Cortex of kidney (tissue), 1 donor: ENCODE results near the gene UBAC1.
"Not testable (repeated sequence)": the region's sequence is repeated elsewhere in the genome, so short reads cannot be mapped to it uniquely, and the experiment has no call there.

ENCODE experiments used
- DNase-seq: peaks from one replicate; lab custom pipeline; 2025; lab: John Stamatoyannopoulos, UW

The UBAC1 gene

DNA sequence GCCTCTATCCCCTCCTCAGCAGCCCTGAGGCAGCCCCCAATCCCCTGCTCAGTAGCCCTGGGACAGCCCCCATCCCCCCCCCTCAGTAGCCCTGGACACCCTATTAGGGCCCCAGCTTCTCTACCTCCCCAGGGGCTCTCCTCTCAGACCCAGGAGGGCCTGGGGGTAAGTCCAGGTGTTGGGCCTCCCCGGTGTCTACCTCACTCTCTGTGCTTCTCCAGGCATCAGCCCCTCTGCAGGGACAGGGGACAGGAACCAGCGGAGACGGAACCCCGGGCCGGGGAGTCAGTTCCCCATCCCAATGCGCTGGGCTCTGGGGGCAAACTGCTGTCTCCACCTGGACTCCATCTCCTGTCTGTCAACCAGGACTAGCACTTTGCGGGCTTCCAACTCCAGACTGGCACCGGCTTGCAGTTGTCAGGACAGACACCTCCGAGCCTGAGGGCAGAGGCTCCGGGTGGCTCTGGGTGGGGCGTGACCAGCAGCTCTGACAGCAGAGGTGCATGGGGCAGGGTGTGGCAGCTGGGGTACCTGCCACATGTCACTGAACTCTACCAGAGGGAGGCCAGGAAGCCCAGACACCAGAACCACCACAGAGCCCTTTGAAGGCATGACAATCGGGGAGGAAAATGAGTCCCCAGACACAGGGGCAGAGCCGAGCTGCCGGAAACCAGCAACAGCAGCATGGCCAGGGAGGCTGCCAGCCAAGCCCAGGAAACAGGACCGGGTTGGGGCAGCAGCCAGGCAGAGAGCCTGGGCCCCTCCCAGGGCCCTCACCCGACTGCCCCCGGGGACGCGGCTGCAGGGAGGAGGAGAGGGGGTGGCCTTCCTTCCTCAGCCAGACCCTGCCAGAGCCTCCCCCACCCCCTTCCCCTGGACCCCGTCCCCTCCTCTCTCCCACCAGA lies 17.7 kb upstream of the UBAC1 start:
- no peak for DNase-seq

DNA sequence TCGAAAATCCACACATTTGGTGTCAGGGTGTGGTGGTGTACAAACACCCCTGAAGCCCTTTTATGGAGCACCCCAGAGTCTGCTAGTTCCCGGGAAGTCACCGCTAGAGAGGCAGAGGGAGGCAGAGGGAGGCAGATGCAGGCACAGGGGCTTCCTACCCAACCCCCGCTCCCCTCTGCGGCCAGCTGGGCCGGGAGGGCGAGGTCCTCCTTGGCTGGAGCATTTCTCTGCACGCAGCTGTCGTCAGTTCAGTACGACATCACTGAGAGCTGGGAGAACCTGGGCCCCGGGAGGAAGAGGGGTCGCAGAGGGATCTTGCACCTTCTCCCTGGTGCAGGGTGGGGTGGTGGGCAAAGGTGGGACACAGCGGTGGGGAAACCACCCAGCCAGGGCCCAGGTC lies 15.8 kb upstream of the UBAC1 start:
- DNase-seq: no peak

DNA sequence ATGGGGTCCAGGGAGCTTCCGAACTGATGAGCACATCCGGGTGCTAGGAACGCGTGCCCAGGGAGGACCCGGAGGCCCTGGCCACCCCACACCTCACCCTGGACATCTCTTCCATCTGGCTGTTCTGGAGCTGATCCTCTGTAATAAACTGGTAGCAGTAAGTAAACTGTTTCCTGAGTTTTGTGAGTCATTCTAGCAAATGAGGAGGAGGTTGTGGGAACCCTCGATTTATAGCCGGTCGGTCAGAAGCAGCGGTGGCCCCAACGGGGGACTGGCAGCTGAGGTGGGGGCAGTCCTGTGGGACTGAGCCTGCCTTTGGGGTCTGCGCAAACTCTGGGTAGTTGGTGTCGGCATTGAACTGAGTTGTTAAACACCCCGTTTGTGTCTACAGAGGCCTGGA lies 15.4 kb upstream of the UBAC1 start:
- DNase-seq: no peak

DNA sequence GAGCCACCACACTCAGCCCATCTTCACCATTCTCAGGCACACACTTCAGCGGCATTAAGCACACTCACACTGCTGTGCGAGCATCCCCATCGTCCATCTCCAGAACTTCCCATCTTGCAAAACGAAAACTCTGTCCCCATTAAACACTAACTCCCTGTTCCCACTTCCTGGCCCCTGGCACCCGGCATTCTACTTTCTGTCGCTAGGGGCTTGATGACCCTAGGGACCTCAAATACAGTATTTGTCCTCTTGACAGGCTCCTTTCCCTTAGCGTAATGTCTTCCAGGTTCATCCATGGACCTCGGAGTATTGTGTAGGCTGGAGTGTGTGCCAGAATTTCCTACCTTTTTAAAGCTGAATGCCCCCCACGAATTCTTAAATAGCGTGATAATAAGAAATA lies 14.7 kb upstream of the UBAC1 start:
- no peak for DNase-seq

DNA sequence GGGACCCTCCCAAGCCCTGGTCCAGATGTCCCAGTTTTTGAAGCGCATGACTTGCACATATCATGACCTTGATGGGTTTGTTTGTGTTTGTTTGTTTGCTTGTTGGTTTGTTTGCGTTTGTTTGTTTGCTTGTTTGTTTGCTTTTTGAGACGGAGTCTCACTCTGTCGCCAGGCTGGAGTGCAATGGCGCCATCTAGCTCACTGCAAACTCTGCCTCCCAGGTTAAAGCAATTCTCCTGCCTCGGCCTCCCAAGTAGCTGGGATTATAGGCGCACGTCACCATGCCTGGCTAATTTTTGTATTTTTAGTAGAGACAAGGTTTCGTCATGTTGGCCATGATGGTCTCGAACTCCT lies 13.0 kb upstream of the UBAC1 start:
- no peak for DNase-seq

DNA sequence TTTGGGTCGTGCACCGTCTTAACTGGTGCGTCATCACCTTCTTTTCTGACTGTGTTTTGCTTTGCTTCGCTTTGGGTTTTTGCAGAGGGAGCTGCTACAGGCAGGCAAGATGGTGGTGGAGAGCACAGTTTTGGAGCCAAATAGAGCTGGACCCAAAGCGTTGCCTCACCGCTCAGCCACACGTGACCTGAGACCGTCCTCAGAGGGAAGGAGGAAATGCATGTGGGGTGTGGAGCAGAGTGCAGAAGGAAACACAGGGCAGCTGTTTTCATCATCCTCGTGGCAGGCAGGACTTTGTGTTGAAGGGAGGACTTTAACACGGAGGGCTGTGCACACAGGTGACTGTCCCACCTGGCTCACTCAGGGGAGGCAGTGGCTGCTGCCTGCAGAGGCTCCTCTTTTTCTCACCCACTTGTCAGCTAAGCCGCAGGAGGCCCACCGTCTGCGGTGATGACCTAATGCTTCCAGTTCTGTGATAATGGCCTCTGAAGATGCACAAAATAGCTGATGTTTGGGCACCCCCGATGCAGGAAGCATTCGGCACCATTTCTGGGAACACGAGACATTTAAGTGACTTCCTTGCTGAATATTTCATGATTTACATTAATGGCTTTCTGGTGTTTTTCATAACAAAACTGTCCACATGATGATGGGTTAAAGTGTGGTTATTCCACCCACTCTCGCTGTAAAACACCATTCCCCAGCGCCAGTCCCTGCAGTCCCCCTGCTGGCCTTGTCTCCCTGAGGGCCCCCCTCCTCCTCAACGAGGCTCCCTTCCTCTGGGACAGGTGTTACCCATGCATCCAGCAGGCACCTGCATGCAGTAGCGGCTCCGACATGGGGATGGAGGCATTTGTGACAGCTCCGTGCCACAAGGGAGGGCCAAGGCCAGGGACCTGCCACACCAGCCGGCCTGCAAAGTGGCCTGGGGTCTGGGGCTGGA lies 12.4 kb upstream of the UBAC1 start:
- no peak for DNase-seq

DNA sequence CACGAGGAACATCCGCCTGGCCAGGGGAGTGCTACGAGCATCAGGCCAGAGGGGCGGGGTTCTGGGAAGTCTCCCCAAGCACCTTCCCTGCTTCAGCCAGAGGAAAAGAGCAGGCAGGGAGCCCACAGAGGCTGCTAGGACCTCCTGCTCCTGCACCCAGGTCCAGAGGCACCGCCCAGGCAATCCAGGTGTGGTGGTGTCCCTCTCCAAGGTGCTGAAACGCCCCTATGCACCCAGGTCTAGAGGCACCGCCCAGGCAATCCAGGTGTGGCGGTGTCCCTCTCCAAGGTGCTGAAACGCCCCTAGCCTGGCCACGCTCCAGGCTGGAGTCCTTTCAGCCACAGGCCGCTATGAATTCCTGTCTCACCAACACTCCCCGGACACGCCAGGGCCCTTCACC lies 10.7 kb upstream of the UBAC1 start:
- DNase-seq: no peak

DNA sequence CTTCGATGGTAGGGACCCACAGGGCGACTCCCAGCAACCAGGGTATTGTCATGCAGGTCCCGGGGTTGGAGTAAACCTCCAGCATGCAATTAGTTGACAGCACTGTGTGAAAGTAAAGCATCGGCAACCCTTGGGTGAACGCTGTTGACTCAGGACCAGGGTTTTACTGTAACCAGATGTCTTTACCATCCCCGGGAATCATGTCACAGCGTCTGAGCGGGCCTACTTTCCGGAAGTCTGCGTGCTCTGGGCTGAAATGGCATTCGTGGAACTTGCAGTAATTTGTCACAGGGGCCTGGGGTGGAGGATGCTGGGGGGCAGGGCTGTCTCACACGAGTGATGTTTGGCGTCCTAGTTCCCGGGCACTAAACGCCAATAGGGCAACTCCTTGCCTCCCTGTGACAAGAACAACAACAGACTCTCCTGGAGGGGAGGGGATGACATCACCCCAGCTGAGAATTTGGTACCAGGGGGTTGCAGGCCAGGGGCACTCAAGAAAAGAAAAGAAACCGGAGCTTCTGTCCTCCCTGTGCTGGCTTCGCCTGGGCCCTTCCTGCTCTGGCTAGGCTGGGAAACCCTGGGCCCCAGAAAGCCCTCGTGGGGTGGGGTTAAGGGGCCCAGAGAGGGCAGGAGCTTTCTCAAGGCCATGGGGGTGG lies 10.1 kb upstream of the UBAC1 start:
- no peak for DNase-seq

DNA sequence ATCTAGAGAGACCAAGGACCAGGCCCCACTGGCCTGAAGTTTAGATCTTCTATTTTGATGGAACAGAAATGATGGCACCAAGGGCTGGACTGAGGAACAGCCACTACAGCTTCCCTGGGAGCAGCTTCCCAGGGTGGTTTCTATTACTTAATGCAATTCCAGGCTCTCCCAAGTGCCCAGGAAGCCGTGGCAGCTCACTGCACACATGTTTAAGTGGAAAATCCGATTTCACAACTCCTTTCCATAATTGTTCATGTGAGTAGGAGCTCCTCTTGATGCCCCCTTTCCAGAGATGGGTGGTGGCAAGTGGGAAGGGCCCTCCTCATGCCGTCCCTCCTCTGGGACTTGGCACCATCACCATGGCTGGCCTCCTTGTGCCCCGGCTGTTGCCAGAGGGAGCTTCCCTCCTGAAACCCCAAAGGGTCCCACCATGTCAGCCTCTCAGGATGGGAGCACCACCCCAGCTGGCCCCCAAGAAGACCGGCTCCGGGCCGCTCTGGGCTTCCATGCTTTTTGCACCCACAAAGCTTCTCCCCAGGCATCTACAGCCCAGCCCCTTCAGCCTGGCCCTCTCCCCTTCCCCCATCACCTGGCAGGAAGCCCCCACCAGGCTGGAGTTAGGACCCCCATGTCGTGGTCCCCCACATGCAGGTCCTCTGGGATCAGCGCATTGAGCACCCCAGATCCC lies 9.1 kb upstream of the UBAC1 start:
- no peak for DNase-seq

DNA sequence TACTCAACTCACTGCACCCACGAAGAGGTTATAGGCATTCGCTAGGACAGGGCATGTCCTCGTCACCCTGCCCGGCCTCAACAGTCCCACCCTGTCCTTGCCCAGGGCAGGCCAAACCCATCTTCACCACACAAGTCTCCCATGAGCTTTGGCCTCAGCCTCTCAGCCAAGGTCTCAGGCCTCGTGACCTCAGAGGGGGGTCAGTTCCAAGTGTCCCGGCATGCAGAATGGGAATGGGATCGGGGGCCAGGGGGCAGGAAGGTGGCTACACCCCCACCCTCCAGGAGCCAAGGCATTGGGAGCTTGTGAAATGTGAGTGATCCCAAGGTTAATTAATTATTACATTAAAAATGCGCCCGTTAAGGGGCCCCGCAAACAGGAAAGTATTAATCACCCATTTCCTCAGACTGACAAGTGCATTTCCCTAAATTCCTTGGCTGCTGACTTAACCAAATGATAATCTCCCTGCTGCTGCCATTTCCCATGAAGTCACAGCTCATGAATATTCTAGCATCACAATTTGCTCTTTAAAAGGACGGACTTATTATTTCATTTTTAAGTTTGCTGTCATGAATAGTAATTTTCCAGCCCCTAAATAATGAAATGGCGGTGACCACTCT lies 8.0 kb upstream of the UBAC1 start:
- no peak for DNase-seq

DNA sequence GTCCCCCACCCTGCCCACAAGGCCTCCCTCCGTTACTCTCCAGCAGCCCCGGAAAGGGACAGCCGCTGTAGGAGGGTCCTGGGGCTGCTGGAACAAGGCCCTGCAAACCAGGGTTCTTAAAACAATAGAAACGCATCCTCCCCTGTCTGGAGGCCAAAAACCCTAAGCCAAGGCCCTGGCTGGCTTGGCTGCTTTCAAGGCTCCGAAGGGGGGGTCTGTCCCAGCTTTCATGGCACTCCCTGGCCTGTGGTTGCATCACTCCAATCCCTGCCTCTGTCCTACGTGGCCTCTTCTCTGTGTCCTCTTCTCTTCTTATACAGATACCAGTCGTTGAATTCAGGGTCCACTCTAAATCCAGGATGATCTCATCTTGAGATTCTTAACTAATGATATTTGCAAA lies 7.4 kb upstream of the UBAC1 start:
- no peak for DNase-seq

DNA sequence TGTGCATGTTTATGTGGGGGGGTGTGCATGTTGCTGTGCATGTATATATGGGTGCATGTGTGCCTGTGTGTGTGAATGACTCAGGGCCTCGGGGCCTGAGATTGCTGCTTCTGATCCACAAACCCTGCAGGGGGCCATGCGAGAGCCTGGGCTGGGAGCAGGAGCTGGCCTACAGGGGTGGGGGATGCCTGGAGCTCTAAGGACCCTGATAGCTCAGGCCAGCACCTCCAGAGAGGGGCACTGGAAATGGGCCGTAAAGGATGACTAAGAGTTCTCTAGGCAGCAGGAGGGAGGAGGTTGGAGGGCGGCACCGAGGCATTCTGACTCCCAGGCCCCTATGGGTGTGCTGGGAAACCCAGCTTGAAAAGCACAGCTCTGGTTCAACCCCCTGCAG lies 6.9 kb upstream of the UBAC1 start:
- DNase-seq: no peak

DNA sequence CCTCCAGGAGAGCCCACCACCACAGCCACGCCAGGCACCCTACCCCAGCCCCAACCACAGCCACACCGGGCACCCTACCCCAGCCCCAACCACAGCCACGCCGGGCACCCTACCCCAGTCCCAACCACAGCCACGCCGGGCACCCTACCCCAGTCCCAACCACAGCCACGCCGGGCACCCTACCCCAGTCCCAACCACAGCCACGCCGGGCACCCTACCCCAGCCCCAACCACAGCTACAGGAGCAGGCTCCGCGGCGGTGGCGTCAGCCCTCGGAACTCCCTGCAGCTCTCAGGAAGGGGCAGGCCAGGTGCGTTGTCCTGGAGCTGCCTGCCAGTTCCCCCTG lies 5.7 kb upstream of the UBAC1 start:
- not testable (repeated sequence) for DNase-seq

DNA sequence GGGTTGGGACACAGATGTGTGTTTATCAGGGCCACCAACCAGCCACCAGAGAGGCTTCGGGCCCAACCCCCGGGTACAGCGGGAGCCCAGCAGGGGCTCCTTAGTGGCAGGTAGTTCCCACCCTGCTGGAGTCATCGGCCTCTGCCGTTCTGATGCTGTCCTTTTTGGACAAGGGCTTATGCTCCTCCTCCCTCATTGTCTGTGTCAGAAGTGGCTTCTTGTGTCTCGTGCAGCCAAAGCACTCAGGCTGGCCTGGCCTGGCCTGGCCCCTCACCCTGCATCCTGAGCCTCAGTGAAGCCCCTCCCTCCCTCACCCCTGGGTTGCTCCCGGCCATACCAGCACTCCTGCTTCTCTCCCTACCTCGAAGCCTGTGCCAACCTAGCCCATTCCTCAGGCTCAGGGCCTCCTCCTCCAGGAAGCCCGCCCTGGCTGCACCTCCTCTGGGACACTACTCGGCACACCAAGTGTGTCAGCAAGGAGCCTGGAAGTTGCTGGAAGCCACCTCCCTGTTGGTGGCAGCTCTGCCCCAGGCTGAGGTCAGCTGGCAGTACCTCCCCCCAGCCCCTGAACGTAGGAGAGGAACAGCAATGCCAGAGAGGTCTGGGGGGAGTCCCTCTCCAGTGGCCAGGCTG lies 4.1 kb upstream of the UBAC1 start:
- DNase-seq: no peak

DNA sequence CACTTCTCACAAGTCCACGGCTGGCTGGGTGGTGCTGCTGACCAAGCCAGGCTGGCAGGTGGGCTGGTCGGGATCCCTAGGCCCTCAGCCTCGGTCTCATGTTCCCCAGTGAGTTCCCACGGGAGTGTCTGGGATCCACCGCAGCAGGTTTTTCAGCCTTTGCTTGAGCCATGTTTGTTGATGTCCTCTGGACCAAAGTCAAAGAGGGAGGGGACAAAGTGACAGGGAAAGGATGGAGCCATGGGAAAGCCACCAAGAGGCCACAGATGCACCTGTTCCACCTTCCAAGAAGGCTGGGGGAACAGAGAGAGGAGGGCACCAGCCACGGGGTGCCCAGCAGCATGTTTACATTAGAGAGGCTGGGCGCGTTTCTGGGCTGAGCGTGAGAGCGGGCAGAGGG lies 2.8 kb upstream of the UBAC1 start:
- no peak for DNase-seq

DNA sequence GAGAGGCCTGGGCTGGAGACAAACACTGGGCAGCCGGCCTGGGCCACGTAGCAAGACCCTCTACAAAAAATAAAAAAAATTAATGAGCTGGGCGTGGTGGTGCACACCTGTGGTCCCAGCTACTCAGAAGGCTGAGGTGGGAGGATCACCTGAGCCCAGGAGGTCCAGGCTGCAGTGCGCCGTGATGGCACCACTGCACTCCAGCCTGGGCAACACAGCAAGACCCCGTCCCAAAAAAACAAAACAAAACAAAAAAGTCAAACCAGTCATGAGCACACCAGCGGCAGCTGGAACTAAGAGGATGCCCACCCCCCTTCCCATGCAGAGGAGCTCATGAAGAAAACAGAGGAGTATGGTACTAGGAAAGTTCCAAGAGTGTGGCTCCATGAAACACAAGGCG lies 2.2 kb upstream of the UBAC1 start:
- no peak for DNase-seq

DNA sequence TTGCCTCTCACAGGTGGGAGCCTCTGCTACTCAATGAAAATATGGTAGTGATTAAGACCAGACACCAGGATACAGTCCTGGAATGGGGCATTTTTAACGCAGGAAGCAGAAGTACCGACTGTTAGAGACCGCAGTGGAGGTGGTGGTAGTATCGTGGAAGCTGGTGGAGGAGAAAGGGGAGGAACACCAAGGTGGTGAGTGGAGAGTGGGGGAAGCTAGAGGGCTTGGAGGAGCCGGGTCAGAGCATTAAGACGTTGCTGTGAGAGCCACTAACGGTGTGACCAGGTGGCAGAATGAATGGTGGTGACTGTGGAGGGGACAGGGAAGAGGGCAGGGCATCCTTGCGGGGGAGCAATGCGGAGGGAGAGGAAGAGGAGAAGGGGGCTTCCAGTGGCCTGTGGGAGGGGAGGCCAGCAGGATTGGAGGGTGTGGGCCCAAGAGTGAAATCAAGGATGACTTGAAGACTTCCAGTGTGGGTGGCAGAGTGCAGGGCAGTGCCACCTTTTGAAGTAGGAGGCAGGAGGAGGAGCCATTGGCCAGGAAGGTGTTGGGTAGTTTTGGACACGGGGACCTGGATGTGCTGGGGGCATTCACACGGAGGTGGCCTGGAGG lies 1.6 kb upstream of the UBAC1 start:
- DNase-seq: no peak

DNA sequence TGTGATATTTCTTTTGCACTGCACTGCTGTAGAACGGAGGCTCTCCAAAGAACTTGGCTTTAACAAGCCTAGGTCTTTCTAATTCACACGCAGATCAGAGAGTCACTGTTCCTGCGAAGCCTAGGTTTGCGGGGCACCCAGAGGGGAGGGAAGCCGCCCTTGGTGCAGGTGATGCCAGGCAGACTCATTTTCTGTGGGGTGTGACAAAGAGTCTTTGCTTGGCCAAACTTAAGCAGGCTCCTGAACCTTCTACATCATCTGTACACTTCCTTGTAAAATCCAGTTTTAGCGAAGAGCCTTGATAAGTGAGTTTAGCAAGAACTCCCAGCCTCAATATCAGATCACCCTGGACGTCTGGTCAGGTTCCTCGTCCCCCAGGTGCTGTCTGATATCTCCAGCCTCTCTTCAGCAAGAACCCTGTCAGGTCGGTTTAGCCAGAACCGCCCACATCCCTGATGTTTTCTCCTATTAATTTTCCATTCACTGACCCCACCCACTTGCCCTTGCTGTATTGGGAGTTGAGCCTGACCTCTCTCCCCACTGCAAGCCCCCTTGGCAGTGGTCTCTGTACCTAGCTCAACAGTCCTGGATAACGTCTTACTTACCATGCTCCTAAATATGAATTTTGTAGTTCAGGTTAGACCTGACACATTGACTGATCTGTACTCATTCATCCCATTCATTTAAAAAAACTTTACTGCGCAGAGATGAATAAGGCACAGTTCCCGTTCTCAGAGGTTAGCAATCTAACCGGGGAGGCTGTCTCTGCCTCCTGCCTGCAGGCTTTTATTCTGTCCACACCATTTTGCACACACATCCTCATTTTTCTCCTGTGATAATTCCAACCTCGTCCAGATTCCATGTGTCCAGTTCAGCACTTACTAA lies 880 bp upstream of the UBAC1 start:
- no peak for DNase-seq

DNA sequence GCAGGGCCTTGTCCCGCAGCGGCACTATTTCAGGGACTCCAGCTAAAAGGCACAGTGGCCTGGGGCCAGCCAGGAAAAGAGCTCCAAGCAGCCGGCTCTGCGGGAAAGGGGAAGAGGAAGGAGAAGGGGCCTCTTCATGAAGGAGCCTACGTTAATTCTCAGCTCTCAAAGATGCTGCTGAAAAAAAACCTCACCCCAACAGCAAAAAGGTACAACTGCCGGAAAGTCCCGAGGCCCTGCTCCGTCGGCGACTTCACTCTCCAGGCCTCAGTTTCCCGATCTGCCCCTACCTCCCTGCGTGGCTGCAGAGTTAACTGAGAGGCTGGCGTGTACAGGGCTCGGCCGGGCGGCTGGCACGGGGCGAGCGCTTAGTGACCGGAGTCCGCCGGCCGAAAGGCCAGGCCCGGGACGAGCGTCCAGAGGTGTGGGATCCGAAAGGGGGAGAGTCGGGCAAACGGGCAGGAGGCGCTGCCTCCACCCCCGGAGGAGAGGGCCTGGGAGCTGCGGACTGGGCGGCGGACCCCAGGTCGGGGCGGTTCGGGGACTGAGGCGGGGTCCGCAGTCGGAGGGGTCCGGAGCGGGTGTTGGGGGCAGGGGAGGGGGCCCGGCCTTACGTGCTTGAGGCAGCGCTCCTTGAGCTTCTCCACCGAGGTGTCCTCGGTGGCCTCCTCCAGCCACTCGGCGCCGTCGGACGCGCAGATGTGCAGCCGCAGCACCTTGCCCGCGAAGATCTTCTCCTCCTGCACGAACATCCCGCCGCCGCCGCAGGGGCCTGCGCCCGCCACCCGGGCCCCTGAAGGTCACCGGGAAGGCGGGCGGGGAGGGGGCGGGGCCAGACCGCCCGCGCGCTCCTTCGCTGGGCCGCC lies 529 bp downstream of the UBAC1 start:
- no peak for DNase-seq
